Stimulated activated CD4-positive, alpha-beta T cell treated with anti-CD3 and anti-CD28 coated beads, Interleukin-1b, Interleukin-23, amount 100 ng/mL, for 1 hour (primary cell): ENCODE results near the gene KCNIP4.

Source experiments
- DNase-seq, 2 donors: peaks; one replicate each; pipeline ENCODE4 v3.0.0-alpha.2; 2020; ENCODE audit warnings: low read depth in 2 of 2

The KCNIP4 gene

GRCh38 chr4:21688596-21689265 lies 259.8 kb downstream of the KCNIP4 start:
- no peak for DNase-seq

DNA sequence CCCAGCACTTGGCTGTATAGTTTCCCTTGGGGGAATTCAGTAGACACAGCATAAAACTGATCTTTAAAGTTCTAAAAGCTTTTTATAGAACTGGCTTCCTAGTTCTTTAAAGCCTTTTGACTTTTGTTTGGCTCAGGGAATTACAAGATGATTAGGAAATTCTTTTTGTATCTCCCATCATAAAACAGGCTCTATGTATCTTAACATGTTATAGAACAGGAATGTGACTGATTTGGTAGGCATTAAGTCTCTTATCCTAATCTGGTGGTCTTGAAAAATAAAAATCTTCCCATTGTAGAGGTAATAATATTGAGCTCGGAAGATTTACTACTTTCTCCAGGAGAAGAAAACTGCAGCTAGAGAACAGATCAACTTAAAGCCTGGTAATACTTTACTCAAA lies 262.7 kb downstream of the KCNIP4 start:
- DNase-seq, result no peak

- no peak for DNase-seq
These were observed 268.2 kb downstream of the KCNIP4 start for GRCh38 chr4:21680326-21680898.

DNA sequence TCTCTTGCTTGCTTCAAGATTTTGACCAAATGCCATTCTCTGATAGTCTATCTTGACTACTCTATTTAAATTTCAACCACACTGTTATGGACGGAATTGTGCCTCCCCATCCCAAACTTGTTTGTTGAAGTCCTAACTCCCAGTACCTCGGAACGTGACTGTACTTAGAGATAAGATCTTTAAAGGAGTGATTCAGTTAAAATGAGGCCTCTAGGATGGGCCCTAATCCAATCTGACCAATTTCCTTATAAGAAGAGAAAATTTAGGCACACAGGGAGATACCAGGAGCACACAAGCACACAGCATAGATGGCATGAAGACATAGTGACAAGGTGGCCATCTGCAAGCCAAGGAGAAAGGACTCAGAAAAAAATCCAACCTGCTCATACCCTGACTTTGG lies 269.9 kb downstream of the KCNIP4 start:
- no peak for DNase-seq

GRCh38 chr4:21677173-21677572 lies 271.4 kb downstream of the KCNIP4 start:
- DNase-seq, result no peak

GRCh38 chr4:21664355-21664754 lies 284.2 kb downstream of the KCNIP4 start:
- no peak for DNase-seq

DNA sequence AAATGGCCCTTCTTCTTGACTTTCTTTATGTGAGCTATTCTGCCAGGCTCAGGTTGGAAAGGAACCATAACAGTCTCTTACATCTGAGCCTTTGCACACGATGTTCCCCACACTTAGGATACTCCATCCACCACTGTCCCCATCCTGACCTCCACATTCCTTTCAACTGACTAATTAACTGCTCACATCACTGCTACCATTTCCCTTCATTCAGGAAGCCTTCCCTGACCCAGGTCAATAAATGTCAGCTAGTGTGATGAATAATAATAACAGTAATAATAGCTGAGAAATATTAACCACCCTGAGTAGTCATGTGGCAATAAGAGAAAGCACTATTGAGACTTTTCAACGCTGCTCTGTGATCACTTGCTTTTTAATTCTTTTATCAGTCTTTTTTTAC lies 291.7 kb downstream of the KCNIP4 start:
- DNase-seq, result no peak

- no peak for DNase-seq
These were observed 293.5 kb downstream of the KCNIP4 start for GRCh38 chr4:21655031-21655430.

DNA sequence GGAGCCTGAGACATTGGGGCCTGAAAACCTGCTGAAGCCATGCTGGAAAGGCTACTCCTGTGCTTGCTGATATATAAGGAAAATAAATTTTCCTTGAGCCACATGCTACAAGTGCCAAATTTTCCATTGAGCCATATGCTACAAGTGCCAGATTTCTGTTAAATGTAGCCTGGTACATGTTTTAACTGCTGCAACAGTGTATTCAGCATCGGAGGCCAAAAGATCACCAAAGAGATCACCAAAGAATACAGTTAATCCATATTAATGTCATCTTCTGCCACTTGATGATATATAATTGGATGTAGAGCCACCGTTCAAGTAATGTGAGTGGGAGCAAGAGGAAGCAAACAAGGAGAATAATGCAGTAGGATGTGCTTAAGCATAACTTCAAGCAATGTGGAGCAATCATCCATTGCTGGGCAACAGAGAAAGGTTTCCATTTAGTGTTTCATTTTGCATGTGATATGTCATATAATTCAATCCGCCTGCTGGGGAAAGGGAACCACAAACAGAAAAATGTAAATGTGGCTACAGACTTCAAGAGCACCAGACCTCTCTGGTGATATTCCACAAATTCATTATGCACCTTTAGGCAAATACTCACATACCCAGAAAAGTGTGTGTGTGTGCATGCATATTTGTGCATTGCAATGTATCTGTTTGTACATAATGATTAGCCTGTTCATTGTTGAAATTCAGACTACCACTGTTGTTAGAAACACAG lies 295.9 kb downstream of the KCNIP4 start:
- no peak for DNase-seq

DNA sequence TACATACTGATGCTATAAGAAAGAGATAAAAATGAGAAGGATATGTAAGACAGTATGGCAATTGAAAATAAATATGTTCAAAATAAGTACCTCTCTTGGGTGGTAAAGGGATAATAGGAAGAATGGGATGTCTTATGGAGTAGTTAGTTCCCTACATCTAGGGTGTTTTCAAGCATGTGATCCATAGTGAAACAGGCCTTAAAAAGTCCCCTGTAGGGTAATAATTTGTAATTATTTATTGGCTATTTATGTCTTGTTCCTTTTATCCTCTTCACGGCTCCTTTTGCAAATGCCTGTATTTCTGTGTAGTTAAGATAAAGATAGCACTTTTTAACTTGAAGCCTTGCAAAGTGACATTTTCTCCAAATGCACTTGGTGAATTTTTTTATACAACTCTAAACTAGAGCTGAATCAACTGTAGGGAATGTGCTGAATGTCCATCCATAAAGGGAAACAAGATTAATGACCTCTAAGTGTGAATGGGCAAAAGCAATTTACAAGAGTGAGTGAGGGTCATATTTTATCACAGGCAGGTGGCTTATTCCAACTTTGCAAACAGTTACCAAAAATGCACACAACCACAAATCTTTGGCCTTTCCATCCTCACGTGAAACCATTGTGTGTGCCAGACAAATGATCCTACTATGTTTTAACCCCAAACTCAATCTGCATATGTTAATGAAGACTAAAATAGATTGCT lies 299.0 kb downstream of the KCNIP4 start:
- no peak for DNase-seq

DNA sequence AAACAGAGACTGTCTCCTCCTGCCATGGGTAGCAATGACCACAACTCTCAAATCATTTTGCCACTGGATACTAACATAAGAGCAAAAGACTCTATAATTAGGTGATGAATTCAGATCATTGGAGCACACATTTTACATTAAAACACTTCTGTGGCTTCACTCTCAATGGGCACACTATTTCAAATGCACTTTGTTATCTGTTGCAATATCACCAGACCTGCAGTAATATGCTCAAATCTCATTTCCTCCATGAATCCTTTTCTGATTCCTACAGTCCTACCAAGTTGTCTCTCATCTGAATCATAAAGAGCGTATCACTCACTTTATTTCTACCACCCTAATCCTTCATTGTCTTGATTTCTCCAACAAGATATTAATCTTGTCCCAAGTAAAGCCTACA lies 302.8 kb downstream of the KCNIP4 start:
- no peak for DNase-seq

GRCh38 chr4:21641696-21642095 lies 306.9 kb downstream of the KCNIP4 start:
- no peak for DNase-seq

GRCh38 chr4:21638171-21638725 lies 310.3 kb downstream of the KCNIP4 start:
- DNase-seq, result no peak

GRCh38 chr4:21628916-21629610 lies 319.5 kb downstream of the KCNIP4 start:
- no peak for DNase-seq

DNA sequence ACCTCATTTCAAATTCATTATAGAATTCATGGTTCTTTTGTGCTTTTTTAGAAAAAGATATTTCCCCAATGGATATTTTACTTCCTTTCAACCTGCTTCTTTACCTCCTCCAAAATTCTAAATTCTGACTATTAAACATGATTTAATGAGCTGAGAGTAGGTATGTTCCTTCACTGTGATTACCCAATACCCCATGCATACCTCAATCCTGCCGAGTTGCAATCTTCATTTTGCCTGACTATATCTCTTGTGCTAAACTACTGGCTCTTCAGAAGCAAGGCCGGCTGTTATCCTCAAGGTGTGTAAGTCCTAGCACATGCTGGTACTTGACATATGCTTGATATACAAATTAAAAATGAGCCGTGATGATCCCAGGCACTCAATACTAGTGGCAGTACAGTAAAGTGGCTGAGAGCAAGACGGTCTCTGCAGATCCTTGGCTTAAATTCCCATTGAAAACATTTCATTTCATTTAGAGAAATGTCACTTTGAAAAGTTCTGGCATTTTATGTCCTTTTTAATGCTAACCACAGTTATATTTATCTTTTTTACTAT lies 320.4 kb downstream of the KCNIP4 start:
- no peak for DNase-seq

DNA sequence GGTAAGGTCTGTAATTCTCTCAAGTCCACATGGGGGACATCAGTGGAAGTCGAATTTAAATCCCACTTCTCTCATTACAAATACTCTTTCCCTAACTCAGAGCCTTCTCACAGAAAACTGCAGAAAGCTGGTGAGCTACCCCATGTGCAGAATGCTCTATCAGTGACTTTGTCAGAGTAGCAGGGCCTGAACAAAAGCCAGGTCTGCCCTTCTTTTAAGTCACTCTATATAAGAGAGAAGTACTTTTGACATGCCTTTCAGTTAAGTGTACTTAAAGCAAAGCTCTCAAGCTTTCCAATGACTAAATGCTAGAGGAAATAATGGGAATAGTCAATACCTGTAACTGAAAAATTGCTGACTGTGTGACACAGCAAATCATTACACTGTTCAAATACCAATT lies 323.1 kb downstream of the KCNIP4 start:
- no peak for DNase-seq

DNA sequence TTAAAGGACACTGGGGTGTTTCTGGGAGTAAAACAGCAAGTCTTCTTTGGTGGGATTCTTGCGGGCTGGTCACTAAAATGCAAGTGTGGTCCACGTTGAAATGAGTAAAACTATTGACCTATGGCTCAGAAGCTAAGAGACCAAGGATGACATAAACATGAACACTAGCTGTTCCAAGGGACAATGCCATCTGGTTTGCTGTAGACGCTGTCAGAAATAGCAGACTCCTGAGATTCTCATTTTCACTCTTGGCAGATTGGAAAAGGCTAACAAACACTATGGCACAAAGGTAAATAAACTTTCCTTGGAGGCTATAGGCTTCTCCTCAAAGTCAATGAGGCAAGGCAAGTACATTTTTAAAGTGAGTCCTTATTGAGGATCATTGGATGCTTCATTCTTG lies 343.6 kb downstream of the KCNIP4 start:
- no peak for DNase-seq

- no peak for DNase-seq
These were observed 352.1 kb downstream of the KCNIP4 start for GRCh38 chr4:21596521-21596920.

GRCh38 chr4:21593671-21594001 lies 354.9 kb downstream of the KCNIP4 start:
- no peak for DNase-seq

DNA sequence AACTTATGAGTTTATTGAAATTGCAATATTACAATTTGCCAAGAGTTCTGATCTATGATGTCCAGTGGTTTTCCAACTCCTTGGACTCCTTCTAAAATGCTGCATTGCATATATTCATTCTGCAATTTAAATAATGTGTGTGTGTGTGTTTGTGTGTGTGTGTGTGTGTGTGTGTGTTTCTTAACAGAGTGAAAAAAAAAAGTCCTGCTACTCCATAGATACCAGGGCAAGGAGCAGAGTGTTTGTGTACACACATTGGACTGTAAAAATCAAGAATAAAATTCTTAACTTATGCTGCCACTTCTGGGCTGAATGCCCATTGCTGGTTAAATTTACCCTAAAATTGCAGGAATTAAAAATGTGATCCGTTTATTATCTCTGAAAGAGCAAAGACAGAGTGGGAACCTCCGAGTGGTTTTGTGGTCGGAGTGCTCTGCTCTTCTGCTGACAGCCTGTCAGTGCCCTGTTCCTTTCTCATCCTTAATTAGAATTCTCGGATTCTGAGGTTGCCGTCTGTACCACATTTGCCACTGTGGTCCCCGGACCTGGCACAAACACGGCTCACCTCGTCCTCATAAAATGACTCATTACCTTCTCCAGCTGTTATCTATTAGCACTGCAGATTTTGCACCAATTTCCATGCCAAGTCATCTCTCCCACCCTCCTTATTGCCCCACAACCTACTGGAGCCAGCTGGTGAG lies 355.5 kb downstream of the KCNIP4 start:
- DNase-seq, result no peak

DNA sequence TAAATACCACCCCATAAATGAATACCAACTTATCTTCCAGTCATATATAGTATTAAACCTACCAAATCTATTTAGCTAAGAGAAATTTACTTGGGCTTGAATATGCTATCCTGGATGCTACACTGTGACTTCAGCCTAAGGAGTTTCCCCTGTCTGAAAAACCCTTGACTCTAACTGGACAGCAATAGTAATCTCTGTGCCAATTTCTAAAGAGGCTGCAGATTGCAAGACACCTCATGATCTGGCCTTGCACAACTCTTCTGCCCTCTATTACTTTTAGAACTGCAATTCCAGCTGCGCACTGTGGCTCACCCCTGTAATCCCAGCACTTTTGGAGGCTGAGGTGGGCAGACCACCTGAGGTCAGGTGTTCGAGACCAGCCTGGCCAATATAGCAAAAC lies 371.5 kb downstream of the KCNIP4 start:
- no peak for DNase-seq
